HepG2 (cell line): ENCODE measurements around the gene SAMD8. TPM values are rescaled to one million over a fixed set of nuclear protein-coding genes. Genes with fewer than 3 reads are reported as not detected.

Experiments
- BCL3 ChIP-seq: sonication (generic); formaldehyde crosslinking; IDR thresholded peaks from 2 replicates; pipeline ENCODE4 v1.5.1; 2020; ENCODE audit warnings: mild to moderate bottlenecking, missing genetic modification reagents, moderate library complexity
- DNMT1 ChIP-seq: sonication (generic); formaldehyde crosslinking; IDR thresholded peaks from 2 replicates; pipeline ENCODE4 v1.5.1; 2020; ENCODE audit warnings: mild to moderate bottlenecking, missing genetic modification reagents
- E2F1 ChIP-seq: sonication (generic); formaldehyde crosslinking; IDR thresholded peaks from 2 replicates; pipeline ENCODE4 v1.5.0; 2020; ENCODE audit warnings: missing genetic modification reagents
- HIC2 ChIP-seq: sonication (generic); formaldehyde crosslinking; IDR thresholded peaks from 2 replicates; pipeline ENCODE4 v1.9.0; 2022; ENCODE audit warnings: low read depth, missing genetic modification reagents
- IKZF1 ChIP-seq: fragments of 450-650 bp; IDR thresholded peaks from 2 replicates; pipeline ENCODE4 v1.7.1; 2016
- KAT8 ChIP-seq: IDR thresholded peaks from 2 replicates; pipeline ENCODE4 v1.6.1; 2016; ENCODE audit warnings: missing genetic modification reagents, missing compliant biosample characterization
- MAX ChIP-seq: IDR thresholded peaks from 2 replicates; pipeline ENCODE4 v1.6.1; 2012; ENCODE audit warnings: inconsistent platforms
- NCOA5 ChIP-seq: sonication (generic); formaldehyde crosslinking; IDR thresholded peaks from 2 replicates; pipeline ENCODE4 v1.4.0; 2020; ENCODE audit warnings: missing genetic modification reagents
- NCOR1 ChIP-seq: fragments of 200-600 bp; sonication (generic); IDR thresholded peaks from 2 replicates; pipeline ENCODE4 v1.7.0; 2017; ENCODE audit warnings: antibody characterized with exemption, low read length, borderline replicate concordance
- NFE2L2 ChIP-seq: fragments of 150-350 bp; IDR thresholded peaks from 2 replicates; pipeline ENCODE4 v1.6.1; 2014; ENCODE audit warnings: low read length
- POLR2A ChIP-seq, 2 experiments: IDR thresholded peaks; 2 replicates each; pipeline ENCODE4 v1.6.1; 2011; ENCODE audit warnings: low read depth in 2 of 2, low read length in 2 of 2, mild to moderate bottlenecking in 1 of 2, moderate library complexity in 1 of 2; ENCODE audit not compliant: insufficient read depth in 1 of 2
- RFXANK ChIP-seq: IDR thresholded peaks from 2 replicates; pipeline ENCODE4 v1.6.1; 2016
- SMARCC2 ChIP-seq: fragments of 450-650 bp; IDR thresholded peaks from 2 replicates; pipeline ENCODE4 v1.6.1; 2017; ENCODE audit warnings: antibody characterized with exemption, mild to moderate bottlenecking
- TAF1 ChIP-seq: sonication (generic); formaldehyde crosslinking; IDR thresholded peaks from 2 replicates; pipeline ENCODE4 v1.4.0; 2020; ENCODE audit warnings: missing genetic modification reagents
- TGIF2 ChIP-seq: IDR thresholded peaks from 2 replicates; pipeline ENCODE4 v1.6.1; 2016; ENCODE audit warnings: control low read depth, missing compliant biosample characterization
- ZFP36 ChIP-seq: fragments of 150-350 bp; IDR thresholded peaks from 2 replicates; pipeline ENCODE4 v1.6.1; 2018; ENCODE audit warnings: borderline replicate concordance, low read length, low read depth; ENCODE audit not compliant: partially characterized antibody
- ZFP62 ChIP-seq: sonication (generic); formaldehyde crosslinking; IDR thresholded peaks from 2 replicates; pipeline ENCODE4 v1.4.0; 2020; ENCODE audit warnings: missing genetic modification reagents
- ZNF253 ChIP-seq: sonication (generic); formaldehyde crosslinking; IDR thresholded peaks from 2 replicates; pipeline ENCODE4 v1.8.0; 2022; ENCODE audit warnings: mild to moderate bottlenecking, missing genetic modification reagents, borderline replicate concordance
- ZNF562 ChIP-seq: sonication (generic); formaldehyde crosslinking; IDR thresholded peaks from 2 replicates; pipeline ENCODE4 v1.8.0; 2022; ENCODE audit warnings: missing genetic modification reagents, borderline replicate concordance
- polyA plus RNA-seq, 8 experiments: library from polyadenylated mRNA; depleted of rRNA in 3 of 8; stranded (reverse) in 7 of 8; unstranded in 1 of 8; fragments of >200 nt; fragmentation: Illumina TruSeq in 4 of 8; extraction: Trizol in 4 of 8; gene quantifications; 2 replicates each; pipeline versions ENCODE4 v1.2.1 to v1.2.3, GENCODE V29; 2011 to 2016; ENCODE audit warnings: low read depth in 4 of 8, missing spikeins in 1 of 8, mixed read lengths in 1 of 8; ENCODE audit not compliant: insufficient read depth in 1 of 8
- total RNA-seq, 5 experiments: library from RNA; depleted of rRNA; stranded (reverse); fragments of >200 nt; fragmentation: Illumina TruSeq; extraction: Trizol; gene quantifications; 2 replicates each; pipeline ENCODE4 v1.2.3, GENCODE V29; 2016; ENCODE audit warnings: low read depth in 1 of 5
- TF ChIP-seq, protein P1 (sequence below): sonication (generic); formaldehyde crosslinking; IDR thresholded peaks from 2 replicates; pipeline ENCODE4 v1.8.1; 2022; ENCODE audit warnings: low read depth, mild to moderate bottlenecking, missing genetic modification reagents
- TF ChIP-seq, protein P2 (sequence below): sonication (generic); formaldehyde crosslinking; IDR thresholded peaks from 2 replicates; pipeline ENCODE4 v1.4.0; 2020; ENCODE audit warnings: mild to moderate bottlenecking, missing genetic modification reagents
- TF ChIP-seq, protein P3 (sequence below): sonication (generic); formaldehyde crosslinking; IDR thresholded peaks from 2 replicates; pipeline ENCODE4 v1.8.1; 2022; ENCODE audit warnings: mild to moderate bottlenecking, missing genetic modification reagents

The SAMD8 gene
- total and polyA plus RNA-seq, 2 of the 13 experiments (the other 11 are each of a cell fraction or from before 2014, with no cell fraction given): 10.4 to 13.2 TPM

DNA sequence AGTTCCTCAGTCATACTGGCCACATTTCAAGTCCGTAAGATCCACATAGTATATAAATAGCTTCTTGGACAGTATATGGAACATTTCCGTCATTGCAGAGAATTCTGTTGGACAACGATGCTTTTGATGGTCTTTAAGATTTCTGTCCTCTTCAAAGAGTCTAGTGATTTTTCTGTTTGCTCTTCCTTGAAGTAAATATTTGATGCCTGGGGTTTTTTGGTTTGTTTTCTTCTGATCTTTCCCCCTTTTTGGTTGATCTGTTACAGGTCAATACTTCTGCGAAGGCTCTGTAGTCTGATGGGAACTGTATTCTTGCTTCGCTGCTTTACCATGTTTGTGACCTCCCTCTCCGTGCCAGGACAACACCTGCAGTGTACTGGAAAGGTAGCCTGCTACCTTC is 56.8 kb downstream of the SAMD8 start (continued):
- TF ChIP-seq NCOR1: peak; percentile 85; the same call in 1 of the 2 replicates
- no peak for TF ChIP-seq ZFP36
- TF ChIP-seq E2F1 (CRISPR knock-in tag): no peak
- no peak for TF ChIP-seq MAX
- no peak for TF ChIP-seq BCL3 (CRISPR knock-in tag)
- TF ChIP-seq KAT8 (CRISPR knock-in tag): peak; percentile 24; the same call in 1 of the 2 replicates
- no peak for TF ChIP-seq ZNF562 (CRISPR knock-in tag)
- no peak for TF ChIP-seq SMARCC2
- no peak for TF ChIP-seq NCOA5
- TF ChIP-seq, protein P1, sequence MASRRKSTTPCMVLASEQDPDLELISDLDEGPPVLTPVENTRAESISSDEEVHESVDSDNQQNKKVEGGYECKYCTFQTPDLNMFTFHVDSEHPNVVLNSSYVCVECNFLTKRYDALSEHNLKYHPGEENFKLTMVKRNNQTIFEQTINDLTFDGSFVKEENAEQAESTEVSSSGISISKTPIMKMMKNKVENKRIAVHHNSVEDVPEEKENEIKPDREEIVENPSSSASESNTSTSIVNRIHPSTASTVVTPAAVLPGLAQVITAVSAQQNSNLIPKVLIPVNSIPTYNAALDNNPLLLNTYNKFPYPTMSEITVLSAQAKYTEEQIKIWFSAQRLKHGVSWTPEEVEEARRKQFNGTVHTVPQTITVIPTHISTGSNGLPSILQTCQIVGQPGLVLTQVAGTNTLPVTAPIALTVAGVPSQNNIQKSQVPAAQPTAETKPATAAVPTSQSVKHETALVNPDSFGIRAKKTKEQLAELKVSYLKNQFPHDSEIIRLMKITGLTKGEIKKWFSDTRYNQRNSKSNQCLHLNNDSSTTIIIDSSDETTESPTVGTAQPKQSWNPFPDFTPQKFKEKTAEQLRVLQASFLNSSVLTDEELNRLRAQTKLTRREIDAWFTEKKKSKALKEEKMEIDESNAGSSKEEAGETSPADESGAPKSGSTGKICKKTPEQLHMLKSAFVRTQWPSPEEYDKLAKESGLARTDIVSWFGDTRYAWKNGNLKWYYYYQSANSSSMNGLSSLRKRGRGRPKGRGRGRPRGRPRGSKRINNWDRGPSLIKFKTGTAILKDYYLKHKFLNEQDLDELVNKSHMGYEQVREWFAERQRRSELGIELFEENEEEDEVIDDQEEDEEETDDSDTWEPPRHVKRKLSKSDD: no peak
- TF ChIP-seq ZFP62 (CRISPR knock-in tag): no peak
- TF ChIP-seq TGIF2 (CRISPR knock-in tag): no peak
- TF ChIP-seq HIC2 (CRISPR knock-in tag): no peak
- TF ChIP-seq, protein P2, sequence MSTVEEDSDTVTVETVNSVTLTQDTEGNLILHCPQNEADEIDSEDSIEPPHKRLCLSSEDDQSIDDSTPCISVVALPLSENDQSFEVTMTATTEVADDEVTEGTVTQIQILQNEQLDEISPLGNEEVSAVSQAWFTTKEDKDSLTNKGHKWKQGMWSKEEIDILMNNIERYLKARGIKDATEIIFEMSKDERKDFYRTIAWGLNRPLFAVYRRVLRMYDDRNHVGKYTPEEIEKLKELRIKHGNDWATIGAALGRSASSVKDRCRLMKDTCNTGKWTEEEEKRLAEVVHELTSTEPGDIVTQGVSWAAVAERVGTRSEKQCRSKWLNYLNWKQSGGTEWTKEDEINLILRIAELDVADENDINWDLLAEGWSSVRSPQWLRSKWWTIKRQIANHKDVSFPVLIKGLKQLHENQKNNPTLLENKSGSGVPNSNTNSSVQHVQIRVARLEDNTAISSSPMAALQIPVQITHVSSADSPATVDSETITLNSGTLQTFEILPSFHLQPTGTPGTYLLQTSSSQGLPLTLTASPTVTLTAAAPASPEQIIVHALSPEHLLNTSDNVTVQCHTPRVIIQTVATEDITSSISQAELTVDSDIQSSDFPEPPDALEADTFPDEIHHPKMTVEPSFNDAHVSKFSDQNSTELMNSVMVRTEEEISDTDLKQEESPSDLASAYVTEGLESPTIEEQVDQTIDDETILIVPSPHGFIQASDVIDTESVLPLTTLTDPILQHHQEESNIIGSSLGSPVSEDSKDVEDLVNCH (CRISPR knock-in tag): no peak
- no peak for TF ChIP-seq ZNF253
- no peak for TF ChIP-seq IKZF1
- no peak for TF ChIP-seq NFE2L2
- no peak for TF ChIP-seq POLR2A (IDR thresholded peaks at IDR 0.05; ENCODE audit: insufficient read depth in 1 of 2, low read depth in 2 of 2, low read length in 2 of 2)
- no peak for TF ChIP-seq DNMT1
- TF ChIP-seq, protein P3, sequence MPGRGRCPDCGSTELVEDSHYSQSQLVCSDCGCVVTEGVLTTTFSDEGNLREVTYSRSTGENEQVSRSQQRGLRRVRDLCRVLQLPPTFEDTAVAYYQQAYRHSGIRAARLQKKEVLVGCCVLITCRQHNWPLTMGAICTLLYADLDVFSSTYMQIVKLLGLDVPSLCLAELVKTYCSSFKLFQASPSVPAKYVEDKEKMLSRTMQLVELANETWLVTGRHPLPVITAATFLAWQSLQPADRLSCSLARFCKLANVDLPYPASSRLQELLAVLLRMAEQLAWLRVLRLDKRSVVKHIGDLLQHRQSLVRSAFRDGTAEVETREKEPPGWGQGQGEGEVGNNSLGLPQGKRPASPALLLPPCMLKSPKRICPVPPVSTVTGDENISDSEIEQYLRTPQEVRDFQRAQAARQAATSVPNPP (CRISPR knock-in tag): no peak
- TF ChIP-seq TAF1 (CRISPR knock-in tag): no peak
- TF ChIP-seq RFXANK: no peak
